Keratinocyte (primary cell): ENCODE results near the gene CALHM5.

Source experiments
- CTCF ChIP-seq, 3 experiments: IDR thresholded peaks in 1 of 3; conservative IDR thresholded peaks in 1 of 3; optimal IDR thresholded peaks in 1 of 3; 2 replicates in 2 of 3; 3 replicates in 1 of 3; pipeline versions ENCODE3 to v1.5.1; 2011; ENCODE audit warnings: low read length in 3 of 3, mild to moderate bottlenecking in 3 of 3, moderate library complexity in 2 of 3, control low read depth in 1 of 3, inconsistent platforms in 1 of 3; ENCODE audit not compliant: insufficient read depth in 2 of 3; ENCODE audit errors: extremely low read depth in 1 of 3
- EZH2 ChIP-seq: IDR thresholded peaks from one replicate; pipeline ENCODE4 v1.6.1; 2012; ENCODE audit warnings: inconsistent platforms, mild to moderate bottlenecking, low read length, moderate library complexity

- no peak for TF ChIP-seq CTCF (optimal IDR thresholded peaks at IDR 0.05 in 1 of 3, IDR thresholded peaks at IDR 0.05 in 1 of 3, conservative IDR thresholded peaks at IDR 0.05 in 1 of 3; ENCODE audit: extremely low read depth in 1 of 3, insufficient read depth in 2 of 3, low read length in 3 of 3)
- TF ChIP-seq EZH2, result no peak
These were observed 18.2 kb downstream of the CALHM5 start for GRCh38 chr6:116529466-116530290.
